GM19467 (cell line): Measurements from ENCODE around the gene LTBP4.
A peak's percentile ranks its signal among the peaks of the same experiment; 100 is the strongest.

Experiments
- ATAC-seq: cut with Tn5 transposase; IDR thresholded peaks from one replicate; pipeline ENCODE4 v1.9.1; 2021; ENCODE audit warnings: mild to moderate bottlenecking, moderate library complexity; ENCODE audit not compliant: unreplicated experiment

The LTBP4 gene

GRCh38 chr19:40596608-40597328 lies 4.4 kb upstream of the LTBP4 start:
- no peak for ATAC-seq

GRCh38 chr19:40597329-40597838 lies 3.8 kb upstream of the LTBP4 start:
- no peak for ATAC-seq

GRCh38 chr19:40598121-40598917 lies 2.9 kb upstream of the LTBP4 start:
- no peak for ATAC-seq

GRCh38 chr19:40598918-40599307 lies 2.3 kb upstream of the LTBP4 start:
- ATAC-seq = no peak

- no peak for ATAC-seq
These were observed 1.8 kb upstream of the LTBP4 start for GRCh38 chr19:40599331-40599901.

- ATAC-seq = no peak
These were observed 1.1 kb upstream of the LTBP4 start for GRCh38 chr19:40599902-40600569.

GRCh38 chr19:40600570-40601133 lies 517 bp upstream of the LTBP4 start:
- ATAC-seq = no peak

GRCh38 chr19:40603071-40603388 lies 1.9 kb downstream of the LTBP4 start:
- ATAC-seq = no peak

- peak; percentile 62 for ATAC-seq
These were observed 2.4 kb downstream of the LTBP4 start for GRCh38 chr19:40603389-40604170.

GRCh38 chr19:40604171-40604646 lies 3.0 kb downstream of the LTBP4 start:
- ATAC-seq = no peak

GRCh38 chr19:40604647-40605215 lies 3.6 kb downstream of the LTBP4 start:
- no peak for ATAC-seq

GRCh38 chr19:40605216-40605971 lies 4.2 kb downstream of the LTBP4 start:
- ATAC-seq = no peak

GRCh38 chr19:40607311-40608239 lies 6.4 kb downstream of the LTBP4 start:
- no peak for ATAC-seq

- ATAC-seq = no peak
These were observed 7.1 kb downstream of the LTBP4 start for GRCh38 chr19:40608240-40608621.

- ATAC-seq = no peak
These were observed 7.8 kb downstream of the LTBP4 start for GRCh38 chr19:40608957-40609356.

- no peak for ATAC-seq
These were observed 8.6 kb downstream of the LTBP4 start for GRCh38 chr19:40609561-40610395.

- ATAC-seq = no peak
These were observed 9.4 kb downstream of the LTBP4 start for GRCh38 chr19:40610396-40611064.
